B cell (primary cell): ENCODE data around the gene RPRD1B. TPM values are rescaled to one million over a fixed set of nuclear protein-coding genes. Genes with fewer than 3 reads are reported as not detected.

ENCODE experiments used
- ATAC-seq: fragments of 200-7000 bp; cut with Tn5 transposase; one replicate; pipeline ENCODE4 v1.10.0; 2021; ENCODE audit warnings: low read depth, mild to moderate bottlenecking, moderate number of reproducible peaks, moderate library complexity
- CTCF ChIA-PET: fragments of 350-600 bp; sonication (Branson Sonifier 250); formaldehyde crosslinking; loops from one replicate; lab custom pipeline; 2021; ENCODE audit warnings: antibody characterized with exemption, inconsistent platforms; lab: Charles Lee
- POLR2A ChIA-PET: fragments of 350-600 bp; sonication (Branson Sonifier 250); formaldehyde crosslinking; loops from one replicate; lab custom pipeline; 2021; ENCODE audit warnings: antibody characterized with exemption; lab: Charles Lee
- DNase-seq: peaks from one replicate; pipeline ENCODE4 v3.0.0; 2013
- H2AFZ ChIP-seq: 2 replicates; pipeline ENCODE4 v1.6.1; 2012; ENCODE audit warnings: mild to moderate bottlenecking, low read depth, low read length; ENCODE audit not compliant: insufficient read depth, poor library complexity, severe bottlenecking
- H3K27ac ChIP-seq, 2 donors: 1 replicate in 1 of 2; 2 replicates in 1 of 2; pipeline ENCODE4 v1.5.1; 2012 to 2013; ENCODE audit warnings: low read length in 2 of 2, mild to moderate bottlenecking in 2 of 2, moderate library complexity in 1 of 2
- H3K27me3 ChIP-seq, 4 experiments: fragments of 200-600 bp in 1 of 4; sonication (generic) in 1 of 4; replicated peaks in 1 of 4; 1 replicate in 2 of 4; 2 replicates in 2 of 4; pipeline versions ENCODE4 v1.6.1 to v1.7.0; 2013 to 2016; ENCODE audit warnings: low read length in 3 of 4, mild to moderate bottlenecking in 2 of 4, mixed read lengths in 1 of 4, moderate library complexity in 1 of 4; ENCODE audit not compliant: insufficient read depth in 4 of 4, control insufficient read depth in 3 of 4; ENCODE audit errors: control extremely low read depth in 1 of 4
- H3K36me3 ChIP-seq, 2 experiments: replicated peaks in 1 of 2; 1 replicate in 1 of 2; 2 replicates in 1 of 2; pipeline versions ENCODE4 v1.6.1 to v1.7.1; 2013; ENCODE audit warnings: low read length in 1 of 2; ENCODE audit not compliant: insufficient read depth in 2 of 2, control insufficient read depth in 1 of 2; ENCODE audit errors: control extremely low read depth in 1 of 2, extremely low read depth in 1 of 2
- H3K4me1 ChIP-seq, 2 donors: fragments of 200-600 bp in 1 of 2; sonication (generic) in 1 of 2; 1 replicate in 1 of 2; 2 replicates in 1 of 2; pipeline versions ENCODE4 v1.5.1 to v1.6.1; 2013 to 2017; ENCODE audit warnings: low read length in 2 of 2; ENCODE audit not compliant: control insufficient read depth in 2 of 2, insufficient read depth in 2 of 2
- H3K4me2 ChIP-seq: replicated peaks from 2 replicates; pipeline ENCODE3; 2012; ENCODE audit warnings: mild to moderate bottlenecking, low read depth, low read length; ENCODE audit not compliant: poor library complexity, severe bottlenecking
- H3K4me3 ChIP-seq, 5 experiments: fragments of 200-600 bp in 1 of 5; sonication (generic) in 1 of 5; 1 replicate in 3 of 5; 2 replicates in 2 of 5; pipeline versions ENCODE4 v1.5.1 to v1.7.0; 2011 to 2016; ENCODE audit warnings: low read length in 4 of 5, mild to moderate bottlenecking in 4 of 5, low read depth in 2 of 5, control low read depth in 1 of 5, moderate library complexity in 1 of 5; ENCODE audit not compliant: insufficient read depth in 1 of 5; ENCODE audit errors: control extremely low read depth in 1 of 5, extremely low read depth in 1 of 5
- H3K79me2 ChIP-seq: fragments of 200-600 bp; sonication (generic); one replicate; pipeline ENCODE4 v1.6.0; 2016; ENCODE audit warnings: low read length; ENCODE audit not compliant: control insufficient read depth, insufficient read depth
- H3K9ac ChIP-seq: fragments of 200-600 bp; sonication (generic); 2 replicates; pipeline ENCODE4 v1.6.1; 2017; ENCODE audit warnings: mild to moderate bottlenecking, low read length, moderate library complexity
- H3K9me3 ChIP-seq, 3 donors: one replicate each; pipeline versions ENCODE4 v1.6.1 to v1.7.1; 2013; ENCODE audit warnings: low read length in 2 of 3; ENCODE audit not compliant: control insufficient read depth in 2 of 3, insufficient read depth in 1 of 3; ENCODE audit errors: control extremely low read depth in 1 of 3
- H4K20me1 ChIP-seq: 2 replicates; pipeline ENCODE4 v1.6.0; 2012; ENCODE audit warnings: mild to moderate bottlenecking, low read length; ENCODE audit not compliant: insufficient read depth, control insufficient read depth, poor library complexity, severe bottlenecking
- H3K27ac Mint-ChIP-seq: one replicate; pipeline ENCODE4 v1.8.0; 2021; ENCODE audit warnings: mixed read lengths
- H3K27me3 Mint-ChIP-seq: one replicate; pipeline ENCODE4 v1.8.0; 2021; ENCODE audit warnings: mixed read lengths
- H3K4me1 Mint-ChIP-seq: one replicate; pipeline ENCODE4 v1.8.0; 2021; ENCODE audit warnings: mixed read lengths
- H3K4me3 Mint-ChIP-seq: one replicate; pipeline ENCODE4 v1.8.0; 2021; ENCODE audit warnings: mixed read lengths
- H3K9me3 Mint-ChIP-seq: one replicate; pipeline ENCODE4 v1.8.0; 2022; ENCODE audit warnings: mixed read lengths; ENCODE audit not compliant: insufficient read depth
- CTCF ChIP-seq: fragments of 200-600 bp; IDR thresholded peaks from one replicate; pipeline ENCODE4 v1.8.0; 2022; ENCODE audit warnings: antibody characterized with exemption, mild to moderate bottlenecking
- EZH2 ChIP-seq: IDR thresholded peaks from 2 replicates; pipeline ENCODE4 v1.6.1; 2012; ENCODE audit warnings: borderline replicate concordance, low read depth, mild to moderate bottlenecking, moderate library complexity, low read length; ENCODE audit not compliant: insufficient read depth, poor library complexity, severe bottlenecking
- WGBS: methylation state at CpG from one replicate; pipeline ENCODE4 v1.1.5; 2013; ENCODE audit warnings: missing lambda C conversion rate; ENCODE audit not compliant: insufficient coverage; 5-methylcytosine and 5-hydroxymethylcytosine counted together
- intact Hi-C: fragments of 100-400 bp; cut with micrococcal nuclease; formaldehyde crosslinking; loops from one replicate; pipeline ENCODE4 v1.10.0; 2022
- polyA plus RNA-seq: library from polyadenylated mRNA; depleted of rRNA; stranded (reverse); fragments of >200 nt; gene quantifications from 2 replicates; pipeline ENCODE4 v1.2.3, GENCODE V29; 2012
- total RNA-seq, 2 donors: library from RNA; stranded (reverse); fragments of 120-200 nt in 1 of 2; gene quantifications; 1 replicate in 1 of 2; 2 replicates in 1 of 2; pipeline versions ENCODE4 v1.2.3 to v1.2.4, GENCODE V29; 2013 to 2022

RPRD1B gene
- total and polyA plus RNA-seq, 2 donors (not counting 1 experiment from before 2014, with no cell fraction given) = 6.0 to 54.9 TPM

- Mint-ChIP-seq H3K9me3 (no peaks in the 10 kb centered on the region), H3K27me3 (no peaks in the 10 kb centered on the region), H3K4me3 (no peak overlapping the region), H3K27ac (no peak overlapping the region), H3K4me1 (peaks cover 17% of the 10 kb centered on the region)
- TF ChIP-seq CTCF (no peak), EZH2 (no peak)
- Histone ChIP-seq H3K79me2 (no peaks in the 10 kb centered on the region), H2AFZ (no peak overlapping the region), H3K4me1 (peaks cover 13 to 18% of the 10 kb centered on the region in 2 donors), H3K27ac (no peak overlapping the region), H3K4me3 (no peak overlapping the region), H3K9ac (no peak overlapping the region), H3K36me3 (peaks cover 0 to 57% of the 10 kb centered on the region in 2 experiments), H3K9me3 (no peaks in the 10 kb centered on the region), H4K20me1 (peaks cover 6% of the 10 kb centered on the region), H3K4me2 (no peak overlapping the region), H3K27me3 (no peaks in the 10 kb centered on the region)
- intact Hi-C loops = no loop called here
- CTCF ChIA-PET = no interaction called here
- POLR2A ChIA-PET = no interaction called here
- WGBS = 99% methylated on average over 7 of the region's 9 CpGs
- ATAC-seq (no peak), DNase-seq (no peak)
These were observed 46.5 kb upstream of the RPRD1B start for GRCh38 chr20:37986873-37987601.

- Histone ChIP-seq H3K9ac (no peak overlapping the region), H3K79me2 (no peaks in the 10 kb centered on the region), H3K4me1 (peaks cover 13 to 18% of the 10 kb centered on the region in 2 donors), H3K9me3 (no peaks in the 10 kb centered on the region), H2AFZ (no peak overlapping the region), H3K27me3 (no peaks in the 10 kb centered on the region), H3K4me3 (no peak overlapping the region), H4K20me1 (peaks cover 6% of the 10 kb centered on the region), H3K27ac (no peak overlapping the region), H3K36me3 (peaks cover 0 to 57% of the 10 kb centered on the region in 2 experiments), H3K4me2 (no peak overlapping the region)
- ChIA-PET CTCF (no interaction called here), POLR2A (no interaction called here)
- intact Hi-C loops = no loop called here
- 98% methylated on average over 11 of the region's 12 CpGs for WGBS
- Mint-ChIP-seq H3K4me1 (peaks cover 17% of the 10 kb centered on the region), H3K4me3 (no peak overlapping the region), H3K9me3 (no peaks in the 10 kb centered on the region), H3K27me3 (no peaks in the 10 kb centered on the region), H3K27ac (no peak overlapping the region)
- ATAC-seq = no peak
- no peak for TF ChIP-seq CTCF
- no peak for TF ChIP-seq EZH2
- DNase-seq = no peak
These were observed 45.8 kb upstream of the RPRD1B start for GRCh38 chr20:37987602-37988290.
